ENCODE results near the gene NRBP1.

- TF ChIP-seq CTCF (IDR thresholded peaks at IDR 0.05; ENCODE audit: insufficient read depth, low read length, poor library complexity, severe bottlenecking) (no peak), EZH2phosphoT487 (conservative IDR thresholded peaks at IDR 0.05; ENCODE audit: low read length) (no peak)
Observed at GRCh38 chr2:27416151-27416550, 12.3 kb upstream of the NRBP1 start.

Measured in SU-DHL-6 (cell line).